ENCODE results near the gene RPE.

The RPE gene

DNA sequence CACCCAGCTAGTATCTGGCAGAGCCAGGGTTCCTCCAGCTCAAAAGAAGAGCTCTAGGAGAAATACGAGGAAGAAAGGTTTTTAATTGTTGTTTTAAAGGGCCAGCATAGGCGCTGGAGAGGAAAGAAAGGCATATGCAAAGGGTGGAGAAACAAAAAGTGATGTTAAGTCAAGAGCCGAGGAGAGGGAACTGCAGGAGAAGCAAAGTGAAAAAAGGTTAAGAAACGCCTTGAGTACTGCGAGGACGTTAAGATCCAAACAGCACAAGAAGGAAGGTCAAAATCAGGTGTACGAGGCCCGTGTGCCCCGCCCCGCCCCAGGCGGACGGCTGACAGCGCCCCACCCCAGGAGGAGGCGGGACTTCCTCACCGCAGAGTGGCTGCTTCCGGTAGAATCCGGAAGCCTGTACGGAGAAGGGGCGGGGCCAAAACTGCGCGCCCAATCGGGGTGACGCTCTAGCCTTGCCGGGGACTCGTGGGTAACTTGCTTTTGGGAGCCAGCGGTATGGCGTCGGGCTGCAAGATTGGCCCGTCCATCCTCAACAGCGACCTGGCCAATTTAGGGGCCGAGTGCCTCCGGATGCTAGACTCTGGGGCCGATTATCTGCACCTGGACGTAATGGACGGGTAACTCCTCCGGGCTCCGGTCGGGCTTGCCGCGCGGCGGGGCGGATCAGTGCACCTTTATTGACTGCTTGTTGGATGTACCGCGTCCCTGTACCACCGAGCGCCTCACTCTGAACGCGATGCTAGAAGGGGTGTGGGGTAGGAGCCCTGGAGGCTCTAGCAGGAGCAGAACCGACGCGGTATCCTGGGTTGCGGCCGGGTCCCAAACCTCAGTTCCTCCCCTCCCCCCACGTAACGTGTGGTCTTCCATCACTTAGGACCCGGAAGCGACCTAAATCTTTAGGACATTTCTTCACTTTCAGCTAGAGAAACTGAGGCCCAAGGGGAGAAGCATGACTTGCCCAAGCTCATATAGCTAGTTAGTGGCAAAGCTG lies at the start of gene RPE:
Gene RPE, plus strand, starts transcription at position 481 of the 1,000 bp plus-strand sequence. Its CDS starts 24 bp downstream, at position 505.
- DNase-seq = peak; percentile 98

DNA sequence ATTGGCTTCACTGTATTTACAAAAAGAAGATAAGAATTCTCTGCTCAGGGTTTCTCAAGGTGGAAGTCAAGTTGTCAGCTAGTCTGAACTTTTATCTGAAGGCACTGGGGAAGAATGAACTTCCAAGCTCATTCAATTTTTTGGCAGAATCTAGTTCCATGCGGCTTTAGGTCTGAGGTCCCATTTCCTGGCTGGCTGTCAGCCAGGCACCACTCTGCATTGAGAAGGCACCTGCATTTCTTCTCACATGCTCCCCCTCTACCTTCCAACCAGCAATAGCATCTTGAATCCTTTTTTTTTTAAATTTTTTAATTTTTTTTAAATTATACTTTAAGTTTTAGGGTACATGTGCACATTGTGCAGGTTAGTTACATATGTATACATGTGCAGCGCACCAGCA lies 46.2 kb upstream of the RPE start:
- DNase-seq = no peak

DNA sequence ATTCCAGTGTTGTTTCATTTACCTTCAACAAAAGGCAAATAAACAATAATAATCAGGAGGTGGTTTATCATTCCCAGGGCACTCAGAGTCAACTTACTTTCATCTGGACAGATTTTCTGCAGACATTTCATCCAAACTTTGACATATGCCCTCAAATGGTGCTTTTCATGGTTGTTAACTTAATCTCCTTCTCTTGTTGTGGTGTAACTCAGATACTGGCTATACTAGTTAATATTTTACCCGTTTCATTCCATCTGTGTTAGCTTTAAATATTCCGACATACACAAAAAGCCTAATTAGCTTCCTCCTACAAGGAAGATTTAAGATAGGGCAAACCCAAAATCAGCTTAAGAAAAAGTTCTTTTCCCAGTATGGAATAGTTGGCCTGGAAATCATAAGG lies 44.4 kb upstream of the RPE start:
- no peak for DNase-seq

DNA sequence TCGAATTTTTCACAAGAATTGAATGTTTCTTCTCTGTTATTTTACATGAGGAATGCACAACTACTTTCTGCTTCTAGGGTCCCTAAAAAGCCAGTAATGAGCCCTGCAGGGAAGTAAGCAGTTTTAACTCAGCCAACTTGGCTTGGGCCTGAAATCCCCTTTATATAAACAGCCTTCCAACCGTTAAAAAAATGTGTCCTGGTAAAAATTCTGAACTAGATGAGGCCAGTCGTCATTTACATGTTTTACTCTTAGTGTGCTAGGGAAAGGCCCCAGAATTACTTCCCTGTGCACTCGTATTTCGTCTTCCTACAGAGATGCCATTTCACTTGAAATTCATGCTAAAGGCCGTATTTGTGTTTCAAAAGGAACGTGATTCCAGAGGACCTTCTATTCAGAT lies 42.4 kb upstream of the RPE start:
- no peak for DNase-seq

DNA sequence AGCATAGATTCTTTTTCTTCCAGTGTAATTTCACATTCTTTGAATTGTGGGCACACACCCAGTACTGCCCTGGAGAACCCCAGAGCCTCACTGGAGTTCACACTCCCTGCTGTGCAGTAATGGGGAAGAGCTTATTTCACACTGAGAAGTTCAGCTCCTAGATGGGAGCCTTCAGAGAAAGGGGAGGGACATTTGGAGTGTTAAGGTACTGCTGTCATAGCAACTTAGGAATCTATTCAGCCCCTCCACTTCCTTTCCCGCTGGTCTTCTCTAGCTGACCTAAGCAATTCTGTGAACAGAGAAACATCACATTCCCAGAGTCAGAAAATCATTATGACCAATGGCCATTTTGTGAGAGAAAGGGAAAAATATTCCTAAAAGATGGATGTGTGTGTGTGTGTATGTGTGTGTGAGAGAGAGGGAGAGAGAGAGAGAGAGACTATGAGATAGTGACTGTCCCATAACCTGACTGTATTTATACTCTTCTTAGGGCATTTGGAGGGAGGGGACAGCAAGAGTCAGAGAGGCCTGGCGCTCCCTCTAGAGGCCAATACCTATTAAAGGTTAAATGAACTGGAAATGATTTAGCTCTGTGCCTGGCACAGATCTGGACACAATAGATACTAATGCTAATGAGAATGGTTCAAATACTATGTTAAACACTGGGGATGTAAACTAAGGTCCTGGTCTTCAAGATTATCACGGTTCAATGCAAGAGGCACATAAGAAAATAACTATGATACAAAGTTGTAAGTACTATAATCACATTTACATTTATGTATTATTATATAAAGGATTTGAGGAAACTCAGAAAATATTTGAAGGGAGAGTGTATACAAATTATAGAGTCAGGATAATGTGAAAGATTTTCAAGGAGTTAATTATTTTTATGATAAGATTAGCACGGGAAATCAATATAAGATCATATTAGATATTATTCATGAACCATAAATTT lies 41.5 kb upstream of the RPE start:
- peak; percentile 15 for DNase-seq

DNA sequence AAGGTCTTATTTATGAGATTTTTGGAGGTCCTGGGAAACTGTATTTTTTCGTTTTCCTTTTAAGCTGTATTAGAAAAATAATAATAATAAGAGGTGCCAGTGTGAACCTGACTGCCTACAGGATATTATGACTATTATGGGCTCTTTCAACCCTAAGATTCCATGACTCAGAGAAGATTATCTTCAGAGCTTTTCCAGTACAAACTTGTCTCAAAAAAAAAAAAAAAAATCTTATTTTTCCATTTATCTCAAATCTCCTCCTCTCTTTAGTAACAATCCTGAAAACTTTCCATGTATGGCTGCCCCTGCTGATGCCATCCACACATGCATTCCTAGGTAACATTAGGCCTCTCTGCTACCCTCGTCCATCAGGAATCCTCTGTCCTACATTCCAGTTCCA lies 36.7 kb upstream of the RPE start:
- DNase-seq = no peak

DNA sequence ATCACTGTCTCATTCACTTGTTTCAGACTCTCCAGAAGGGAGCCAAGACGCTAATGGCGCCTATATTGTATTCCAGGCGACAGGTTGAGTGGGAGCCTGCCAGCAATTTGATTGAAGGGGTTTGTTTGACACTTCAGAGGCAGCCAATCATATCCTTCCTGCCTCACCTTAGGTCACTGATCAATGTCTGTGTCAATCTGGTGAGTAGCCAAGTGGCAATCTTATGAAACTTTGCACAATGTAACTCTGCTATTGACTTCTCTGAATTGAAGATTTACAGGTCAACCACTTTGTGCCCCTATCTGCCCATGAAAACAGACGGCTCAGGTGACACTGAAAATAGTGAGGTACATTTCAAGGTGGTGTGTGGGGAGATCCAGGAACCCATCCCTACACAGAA lies 32.7 kb upstream of the RPE start:
- no peak for DNase-seq

DNA sequence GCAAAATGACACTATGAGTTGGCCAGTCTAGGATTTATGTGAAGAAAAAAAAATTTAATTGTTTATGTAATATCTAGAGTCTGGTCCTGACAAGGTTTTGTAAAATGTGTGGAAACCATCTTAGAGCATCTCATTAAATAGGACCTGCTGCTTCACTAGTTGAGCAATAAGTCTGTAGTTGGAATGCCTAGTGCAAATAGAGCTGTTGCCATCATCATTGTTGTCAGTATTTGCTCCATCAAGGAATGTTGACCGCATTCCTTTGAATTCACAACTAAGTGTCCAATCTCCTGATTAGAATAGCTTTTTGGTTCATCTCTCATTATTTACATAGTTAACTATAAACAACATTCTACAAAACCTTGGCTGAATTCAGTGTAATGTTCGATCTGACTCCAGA lies 32.2 kb upstream of the RPE start:
- DNase-seq = no peak

DNA sequence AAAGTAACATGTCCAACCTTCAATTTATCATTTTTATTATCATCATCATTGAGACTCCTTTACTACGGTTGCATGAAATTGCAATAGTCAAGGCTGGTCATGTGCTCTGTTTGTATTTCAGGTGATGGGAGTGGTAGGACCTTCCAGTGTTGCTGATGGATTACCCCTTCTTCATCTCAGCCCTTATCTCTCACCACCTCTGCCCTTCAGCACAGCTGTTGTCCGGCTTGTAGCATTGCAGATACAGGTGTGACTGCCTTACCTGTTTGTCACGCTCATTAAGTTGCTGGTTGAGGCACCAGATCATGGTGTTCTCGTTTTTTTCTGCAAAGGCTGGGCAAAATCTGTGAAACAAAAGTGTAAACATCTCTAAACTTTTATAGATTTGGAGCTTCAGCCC lies 31.7 kb upstream of the RPE start:
- DNase-seq = no peak

DNA sequence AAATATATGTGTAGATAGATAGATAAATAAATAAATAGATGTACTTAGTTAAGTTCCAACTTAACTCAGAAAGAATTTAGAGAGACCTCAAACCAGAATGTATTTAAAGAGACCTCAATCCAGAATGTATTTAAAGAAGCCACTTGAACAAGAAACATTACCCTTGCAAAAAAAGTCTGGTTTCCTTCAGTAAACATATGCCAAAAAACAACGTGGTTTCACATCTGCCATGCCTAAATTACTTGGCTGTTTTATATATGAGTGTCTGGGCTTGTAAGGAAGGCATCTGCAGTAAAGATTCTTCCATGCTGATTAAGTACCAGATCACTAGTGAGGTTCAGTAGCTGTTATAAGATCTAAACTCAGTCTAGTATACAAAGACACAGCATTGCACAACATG lies 29.1 kb upstream of the RPE start:
- DNase-seq = no peak

DNA sequence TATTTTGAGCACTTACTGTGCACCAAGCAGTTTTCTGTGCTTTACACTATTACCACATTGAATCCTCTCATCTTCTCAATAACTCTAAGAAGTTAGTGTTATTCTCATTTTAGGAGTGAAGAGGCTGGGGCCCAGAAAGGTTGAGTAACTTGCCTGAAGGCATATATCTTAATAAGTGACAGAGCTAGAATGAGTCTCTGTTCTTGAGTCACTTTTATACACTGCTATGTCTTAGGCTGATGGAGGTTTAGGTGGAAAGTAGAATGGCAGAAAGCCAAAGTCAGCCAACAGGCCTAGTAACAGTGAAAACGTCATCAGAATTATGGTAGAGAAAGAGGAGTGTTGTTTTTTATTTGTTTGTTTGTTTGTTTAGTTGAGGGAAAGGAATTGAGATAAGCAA lies 27.9 kb upstream of the RPE start:
- DNase-seq = no peak

DNA sequence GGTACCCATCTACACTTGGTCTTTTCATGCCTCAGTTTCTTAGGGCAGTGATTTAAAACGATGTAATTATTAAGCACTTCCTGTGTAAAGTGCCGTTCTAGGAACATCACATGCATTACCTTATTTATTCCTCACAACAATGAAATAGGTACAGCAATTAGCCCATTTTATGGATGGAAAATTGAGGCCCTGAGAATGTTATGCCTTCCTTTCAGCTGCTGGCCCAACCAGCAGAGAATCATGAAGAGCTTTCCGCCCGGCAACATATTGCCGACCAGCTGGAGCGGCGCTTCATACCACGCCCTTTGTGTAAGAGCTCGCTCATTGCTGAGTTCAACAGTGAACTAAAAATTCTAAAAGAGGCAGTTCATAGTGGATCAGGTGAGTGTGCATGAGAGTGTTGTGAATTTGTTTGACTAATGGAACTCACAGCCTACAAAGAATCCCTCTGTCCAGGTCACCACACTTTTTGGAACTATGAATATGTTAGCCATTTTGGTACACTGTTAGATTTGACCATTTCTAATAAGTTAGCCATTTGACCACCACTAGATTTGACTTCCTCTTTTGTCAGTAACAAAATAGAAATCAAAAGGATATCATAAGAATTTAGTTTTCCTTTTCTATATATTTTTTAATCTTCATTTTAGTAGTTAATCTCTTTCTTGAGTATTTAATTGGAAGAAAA lies 25.6 kb upstream of the RPE start:
- no peak for DNase-seq

DNA sequence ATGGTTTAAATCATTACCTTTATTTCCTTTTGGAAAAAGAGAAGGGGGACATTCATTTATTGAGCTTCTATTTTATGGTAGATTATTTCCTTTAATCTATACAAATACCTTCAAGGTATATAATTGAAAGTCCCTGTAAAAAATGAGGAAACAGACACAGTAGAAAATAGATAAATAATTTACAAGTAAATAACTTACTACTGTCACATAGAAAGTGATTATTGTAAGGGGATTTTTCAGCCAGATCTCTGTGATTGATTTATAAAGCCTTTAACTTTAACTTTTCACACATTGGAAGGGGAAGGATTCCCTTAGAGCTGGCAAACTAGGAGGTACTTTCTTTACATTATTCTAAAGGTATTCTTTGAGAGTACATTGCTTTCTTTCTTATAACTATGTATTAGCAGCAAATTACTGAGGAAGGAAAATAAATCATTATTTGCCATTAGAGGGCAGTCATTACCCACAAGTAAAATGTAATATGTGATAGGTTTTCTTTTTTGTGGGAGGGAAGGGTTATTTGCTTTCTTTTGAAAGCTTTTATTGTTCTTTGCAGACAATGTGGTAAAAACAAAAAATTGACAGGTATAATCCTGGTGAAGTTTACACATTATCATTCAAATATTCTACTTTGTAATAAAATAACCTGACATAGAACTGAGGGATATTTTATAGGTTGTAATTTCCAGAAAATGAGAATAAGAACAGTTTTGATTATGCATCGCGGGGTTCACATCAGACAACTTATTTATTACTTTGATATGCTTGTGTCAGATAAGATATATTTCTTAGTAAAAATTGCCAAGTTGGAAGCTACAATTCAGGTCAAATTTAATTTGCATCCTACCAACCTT lies 24.8 kb upstream of the RPE start:
- no peak for DNase-seq

DNA sequence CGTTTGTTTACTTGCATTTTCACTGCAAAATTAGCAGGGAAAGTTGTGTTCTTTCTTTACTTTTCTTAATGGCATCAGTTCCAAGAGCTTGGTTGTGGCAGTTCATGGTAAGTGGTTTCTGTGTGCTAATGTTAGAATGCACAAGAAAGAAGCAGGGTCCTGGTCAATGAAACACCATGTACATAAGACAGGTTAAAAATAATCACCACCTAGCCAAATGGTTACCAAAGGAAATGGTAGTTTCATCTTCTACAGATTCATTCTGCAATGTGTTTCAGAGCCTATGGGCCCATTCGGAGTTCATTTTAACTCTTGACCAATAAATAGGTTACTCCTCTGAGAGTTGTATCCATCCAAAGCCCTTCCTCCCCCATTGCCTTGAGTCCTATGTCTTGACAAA lies 18.1 kb upstream of the RPE start:
- DNase-seq = no peak

DNA sequence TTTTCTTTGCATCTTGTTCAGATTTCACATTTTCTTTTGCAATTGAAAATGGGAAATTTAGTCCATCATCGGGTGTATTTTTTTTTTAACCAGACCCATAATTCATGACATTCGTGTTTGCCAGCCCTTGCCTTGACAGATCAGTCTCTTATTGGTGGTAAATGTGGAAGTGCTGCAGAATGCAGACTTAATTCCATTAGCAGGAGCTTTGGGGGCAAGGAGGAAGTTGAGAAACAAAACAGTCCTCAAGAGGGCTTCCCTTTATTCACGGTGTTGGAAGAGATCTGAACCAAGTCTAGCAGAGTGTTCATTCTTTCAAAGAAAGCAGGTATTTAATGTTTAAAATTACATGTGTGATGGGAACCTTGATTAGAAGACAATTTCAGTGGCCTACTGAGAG lies 16.6 kb upstream of the RPE start:
- no peak for DNase-seq

DNA sequence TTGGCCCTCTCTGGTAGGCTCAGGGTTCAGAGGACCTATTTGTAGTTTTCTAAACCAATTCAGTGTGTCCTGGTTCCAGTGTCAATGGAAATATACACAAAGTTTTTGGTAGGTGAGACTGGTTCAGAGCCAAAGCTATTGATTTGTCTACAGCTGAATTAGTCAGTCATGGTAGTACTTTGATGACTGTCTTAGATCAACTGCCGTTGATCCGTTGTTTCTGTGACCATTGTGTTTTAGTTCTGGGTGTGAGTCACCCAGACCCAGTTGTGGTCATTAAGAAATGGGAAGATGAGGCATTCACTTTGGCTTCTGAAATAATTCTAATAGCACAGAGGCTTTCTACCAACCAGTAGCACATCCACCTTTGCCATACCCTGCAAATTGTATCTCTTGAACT lies 16.0 kb upstream of the RPE start:
- DNase-seq = no peak

DNA sequence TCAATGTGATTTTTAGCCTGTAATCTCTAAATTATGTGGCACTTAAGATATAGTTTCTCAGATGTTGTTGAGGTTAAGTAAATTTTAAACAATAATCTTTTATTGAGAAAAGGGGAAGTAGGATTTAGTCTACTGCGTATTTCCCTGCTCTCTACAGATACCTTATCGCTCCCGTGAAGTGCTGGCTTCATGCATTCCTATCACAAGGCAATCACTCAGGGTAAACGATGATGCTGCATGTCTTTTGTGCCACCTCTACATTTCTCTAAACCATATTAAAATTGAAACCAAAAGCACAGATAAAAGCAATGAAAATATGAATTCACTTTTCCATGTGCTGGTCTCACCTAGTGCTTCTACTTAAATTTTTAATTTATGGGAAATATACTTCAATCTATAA lies 14.4 kb upstream of the RPE start:
- no peak for DNase-seq

DNA sequence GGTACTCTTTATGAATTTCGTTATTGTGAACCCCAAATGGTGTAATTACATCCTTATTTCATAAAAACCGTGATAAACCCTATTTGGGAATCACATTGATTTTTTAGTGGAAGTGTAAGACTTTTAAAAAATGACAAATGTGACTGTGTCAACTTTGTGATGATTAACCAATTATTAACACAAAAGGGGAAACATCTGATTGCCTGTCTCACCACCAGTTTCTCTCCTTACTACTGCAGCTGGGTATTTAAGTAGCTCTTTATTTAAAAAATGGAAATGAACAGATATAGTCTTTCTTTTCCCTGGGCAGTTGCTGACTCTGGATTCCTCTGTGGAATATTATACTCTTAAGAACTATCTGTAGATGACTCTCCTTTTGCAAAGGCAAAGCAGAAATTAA lies 11.6 kb upstream of the RPE start:
- no peak for DNase-seq

DNA sequence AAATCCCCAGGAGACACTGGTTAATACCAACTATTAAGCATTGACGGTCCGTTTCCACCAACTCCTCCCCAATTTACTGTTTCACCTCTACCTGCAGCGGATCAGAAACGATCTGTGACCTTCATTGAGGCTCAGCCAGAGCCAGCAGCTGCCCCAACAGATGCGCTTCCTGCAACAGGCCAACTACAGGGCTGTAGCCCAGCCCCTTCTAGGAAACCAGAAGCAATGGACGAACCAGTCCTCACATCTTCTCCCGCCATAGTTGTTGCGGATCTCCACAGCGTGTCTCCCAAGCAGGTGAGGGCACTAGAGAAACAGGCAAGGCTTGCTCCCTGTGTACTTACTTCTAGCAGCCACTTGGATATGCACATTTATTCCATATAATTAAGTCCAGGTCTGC lies 8.5 kb upstream of the RPE start:
- no peak for DNase-seq

DNA sequence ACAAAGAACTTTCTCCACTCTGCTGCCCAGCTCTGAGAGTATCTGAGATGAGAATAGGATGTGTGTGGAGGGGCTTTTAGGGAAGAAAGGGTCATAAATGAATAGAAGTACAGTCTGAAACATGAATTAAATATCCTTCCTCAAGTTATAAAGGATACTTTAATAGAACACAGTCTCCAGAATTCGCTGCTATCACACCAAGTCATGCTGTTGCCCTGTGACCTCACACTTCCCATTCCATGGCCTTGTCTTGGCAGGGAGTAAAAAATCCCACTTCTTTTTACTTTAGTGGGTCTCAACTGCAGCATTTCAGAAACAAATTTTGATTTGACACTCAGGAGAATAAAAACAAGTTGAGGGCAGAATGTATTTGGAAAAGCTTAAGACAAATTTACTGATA lies 3.8 kb upstream of the RPE start:
- no peak for DNase-seq

DNA sequence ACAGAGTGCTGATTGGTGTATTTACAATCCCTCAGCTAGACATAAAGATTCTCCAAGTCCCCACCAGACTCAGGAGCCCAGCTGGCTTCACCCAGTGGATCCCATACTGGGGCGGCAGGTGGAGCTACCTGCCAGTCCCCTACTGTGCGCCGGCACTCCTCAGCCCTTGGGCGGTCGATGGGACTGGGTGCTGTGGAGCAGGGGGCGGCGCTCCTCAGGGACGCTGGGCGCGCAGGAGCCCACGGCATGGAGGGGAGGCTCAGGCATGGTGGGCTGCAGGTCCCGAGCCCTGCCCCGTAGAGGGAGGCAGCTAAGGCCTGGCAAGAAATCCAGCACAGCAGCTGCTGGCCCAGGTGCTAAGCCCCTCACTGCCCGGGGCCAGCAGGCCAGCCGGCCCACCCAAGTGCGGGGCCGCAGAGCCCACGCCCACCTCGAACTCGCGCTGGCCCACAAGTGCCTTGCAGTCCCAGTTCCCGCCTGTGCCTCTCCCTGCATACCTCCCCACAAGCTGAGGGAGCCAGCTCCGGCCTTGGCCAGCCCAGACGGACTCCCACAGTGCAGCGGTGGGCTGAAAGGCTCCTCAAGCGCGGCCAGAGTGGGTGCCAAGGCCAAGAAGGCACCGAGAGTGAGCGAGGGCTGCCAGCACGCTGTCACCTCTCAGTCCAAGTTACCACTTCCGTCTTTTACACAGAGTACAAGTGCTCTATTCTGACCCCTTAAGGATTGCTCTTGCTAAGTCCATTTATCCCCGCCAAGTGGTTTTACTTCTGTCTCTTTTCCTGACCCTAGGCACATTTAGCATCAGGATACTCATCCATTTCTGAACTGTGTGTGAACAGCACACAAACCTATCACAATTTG lies 1.7 kb upstream of the RPE start:
- DNase-seq = no peak
